IMR-90 (cell line): ENCODE results near the gene PAPPA.

Experiments
- BHLHE40 ChIP-seq: fragments of 150-350 bp; IDR thresholded peaks from 2 replicates; pipeline ENCODE4 v1.6.1; 2016; ENCODE audit warnings: mild to moderate bottlenecking, low read depth, low read length
- CEBPB ChIP-seq: IDR thresholded peaks from 2 replicates; pipeline ENCODE4 v1.6.1; 2012; ENCODE audit warnings: low read depth, low read length, improper control_type of control experiment
- CTCF ChIP-seq: conservative IDR thresholded peaks from 2 replicates; pipeline ENCODE4 v1.5.1; 2012; ENCODE audit warnings: mild to moderate bottlenecking, low read depth, low read length, improper control_type of control experiment
- ELK1 ChIP-seq: fragments of 150-350 bp; IDR thresholded peaks from 2 replicates; pipeline ENCODE4 v1.6.1; 2016; ENCODE audit warnings: low read depth, mild to moderate bottlenecking, low read length, moderate library complexity, borderline replicate concordance
- FOS ChIP-seq: fragments of 150-350 bp; IDR thresholded peaks from 2 replicates; pipeline ENCODE4 v1.6.1; 2016; ENCODE audit warnings: low read depth, low read length
- MAFK ChIP-seq: IDR thresholded peaks from 2 replicates; pipeline ENCODE4 v1.6.1; 2012; ENCODE audit warnings: low read depth, low read length, improper control_type of control experiment
- MAZ ChIP-seq: IDR thresholded peaks from 2 replicates; pipeline ENCODE4 v1.6.1; 2012; ENCODE audit warnings: low read depth, mild to moderate bottlenecking, low read length, improper control_type of control experiment, moderate library complexity, borderline replicate concordance
- NFE2L2 ChIP-seq: fragments of 150-350 bp; IDR thresholded peaks from 2 replicates; pipeline ENCODE4 v1.6.1; 2016; ENCODE audit warnings: low read depth, mild to moderate bottlenecking, low read length
- POLR2A ChIP-seq: IDR thresholded peaks from 2 replicates; pipeline ENCODE4 v1.6.1; 2012; ENCODE audit warnings: mild to moderate bottlenecking, low read depth, low read length
- RAD21 ChIP-seq: IDR thresholded peaks from 2 replicates; pipeline ENCODE4 v1.6.1; 2012; ENCODE audit warnings: low read length, improper control_type of control experiment
- RCOR1 ChIP-seq: IDR thresholded peaks from 2 replicates; pipeline ENCODE4 v1.6.1; 2012; ENCODE audit warnings: mild to moderate bottlenecking, low read length, improper control_type of control experiment; ENCODE audit not compliant: insufficient replicate concordance
- RFX5 ChIP-seq: IDR thresholded peaks from 2 replicates; pipeline ENCODE4 v1.8.0; 2012; ENCODE audit warnings: low read depth, mild to moderate bottlenecking, low read length, moderate library complexity
- SMC3 ChIP-seq: fragments of 150-350 bp; IDR thresholded peaks from 2 replicates; pipeline ENCODE4 v1.6.1; 2016; ENCODE audit warnings: low read depth, mild to moderate bottlenecking, antibody characterized with exemption, low read length, moderate library complexity
- USF2 ChIP-seq: fragments of 150-350 bp; IDR thresholded peaks from 2 replicates; pipeline ENCODE4 v1.6.1; 2017; ENCODE audit warnings: mild to moderate bottlenecking, antibody characterized with exemption, low read length, low read depth

- TF ChIP-seq POLR2A (no peak), CTCF (no peak), FOS (no peak), RFX5 (no peak), RAD21 (no peak), USF2 (no peak), NFE2L2 (no peak), SMC3 (no peak), BHLHE40 (no peak), ELK1 (no peak), RCOR1 (no peak), MAFK (no peak), MAZ (no peak), CEBPB (no peak)
Observed at GRCh38 chr9:116333254-116333653, 179.7 kb downstream of the PAPPA start.
